Prostate gland (tissue), 2 donors: Measurements from ENCODE around the gene PSME1.
A peak's percentile ranks its signal among the peaks of the same experiment; 100 is the strongest.

Experiments
- POLR2A ChIP-seq: fragments of 450-650 bp; IDR thresholded peaks from one replicate; pipeline ENCODE4 v1.6.1; 2016; ENCODE audit warnings: antibody characterized with exemption, mild to moderate bottlenecking
- POLR2AphosphoS5 ChIP-seq: sonication (generic); formaldehyde crosslinking; IDR thresholded peaks from one replicate; pipeline ENCODE4 v1.6.1; 2017; ENCODE audit warnings: antibody characterized with exemption
- TF ChIP-seq, protein P1 (sequence below), 4 experiments: fragments of 200-600 bp in 2 of 4; fragments of 450-650 bp in 2 of 4; sonication (generic) in 2 of 4; IDR thresholded peaks; 1 replicate in 3 of 4; 2 replicates in 1 of 4; pipeline ENCODE4 v1.5.1; 2016 to 2019; ENCODE audit warnings: antibody characterized with exemption in 4 of 4, mild to moderate bottlenecking in 2 of 4, moderate library complexity in 2 of 4

GRCh38 chr14:24114532-24115421 is 21.2 kb upstream of the PSME1 start, which contains the start of the genes DCAF11 and NRL:
- TF ChIP-seq, protein P1, sequence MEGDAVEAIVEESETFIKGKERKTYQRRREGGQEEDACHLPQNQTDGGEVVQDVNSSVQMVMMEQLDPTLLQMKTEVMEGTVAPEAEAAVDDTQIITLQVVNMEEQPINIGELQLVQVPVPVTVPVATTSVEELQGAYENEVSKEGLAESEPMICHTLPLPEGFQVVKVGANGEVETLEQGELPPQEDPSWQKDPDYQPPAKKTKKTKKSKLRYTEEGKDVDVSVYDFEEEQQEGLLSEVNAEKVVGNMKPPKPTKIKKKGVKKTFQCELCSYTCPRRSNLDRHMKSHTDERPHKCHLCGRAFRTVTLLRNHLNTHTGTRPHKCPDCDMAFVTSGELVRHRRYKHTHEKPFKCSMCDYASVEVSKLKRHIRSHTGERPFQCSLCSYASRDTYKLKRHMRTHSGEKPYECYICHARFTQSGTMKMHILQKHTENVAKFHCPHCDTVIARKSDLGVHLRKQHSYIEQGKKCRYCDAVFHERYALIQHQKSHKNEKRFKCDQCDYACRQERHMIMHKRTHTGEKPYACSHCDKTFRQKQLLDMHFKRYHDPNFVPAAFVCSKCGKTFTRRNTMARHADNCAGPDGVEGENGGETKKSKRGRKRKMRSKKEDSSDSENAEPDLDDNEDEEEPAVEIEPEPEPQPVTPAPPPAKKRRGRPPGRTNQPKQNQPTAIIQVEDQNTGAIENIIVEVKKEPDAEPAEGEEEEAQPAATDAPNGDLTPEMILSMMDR (IDR thresholded peaks at IDR 0.05), result peak in 1 of 4 experiments; percentile 2
- TF ChIP-seq POLR2A (peak; percentile 84), POLR2AphosphoS5 (peak; percentile 93)
